H1 (cell line): ENCODE results near the gene POFUT2. TPM values are rescaled to one million over a fixed set of nuclear protein-coding genes. Genes with fewer than 3 reads are reported as not detected.

Experiments
- CTCF ChIA-PET: fragments of 300-600 bp; sonication (Branson Sonifier 250); formaldehyde crosslinking; loops from one replicate; lab custom pipeline; 2021; ENCODE audit not compliant: partially characterized antibody; lab: Charles Lee
- POLR2A ChIA-PET: fragments of 300-600 bp; sonication (Branson Sonifier 250); formaldehyde crosslinking; loops from one replicate; lab custom pipeline; 2021; ENCODE audit warnings: inconsistent platforms; ENCODE audit not compliant: partially characterized antibody; lab: Charles Lee
- DNase-seq, 2 experiments: peaks; one replicate each; pipeline versions ENCODE4 v3.0.0 to v3.0.0-alpha.2; 2010 to 2022; ENCODE audit warnings: low spot score in 2 of 2, low read depth in 1 of 2, mixed read lengths in 1 of 2
- FAIRE-seq: peaks from 2 replicates; lab custom pipeline; 2011; peaks lifted over from hg19 to GRCh38; lab: Jason Lieb, UNC
- H2AFZ ChIP-seq: 2 replicates; pipeline ENCODE4 v1.8.1; 2012; ENCODE audit warnings: low read length, inconsistent platforms
- H2AK5ac ChIP-seq: 2 replicates; pipeline ENCODE4 v1.6.1; 2013; ENCODE audit warnings: low read depth, low read length
- H2BK120ac ChIP-seq: replicated peaks from 2 replicates; pipeline ENCODE3; 2013; ENCODE audit warnings: low read depth, low read length, inconsistent platforms
- H2BK12ac ChIP-seq: 2 replicates; pipeline ENCODE4 v1.6.1; 2013; ENCODE audit warnings: low read depth, low read length
- H2BK15ac ChIP-seq: 2 replicates; pipeline ENCODE4 v1.6.1; 2013; ENCODE audit warnings: low read length
- H2BK20ac ChIP-seq: 2 replicates; pipeline ENCODE4 v1.6.1; 2013; ENCODE audit warnings: low read length
- H2BK5ac ChIP-seq: 2 replicates; pipeline ENCODE4 v1.6.1; 2013; ENCODE audit warnings: low read depth, low read length
- H3K14ac ChIP-seq: 2 replicates; pipeline ENCODE4 v1.6.1; 2013; ENCODE audit warnings: inconsistent platforms; ENCODE audit not compliant: insufficient read length
- H3K18ac ChIP-seq: 2 replicates; pipeline ENCODE4 v1.6.1; 2013; ENCODE audit warnings: low read length; ENCODE audit errors: extremely low read depth
- H3K23ac ChIP-seq: 2 replicates; pipeline ENCODE4 v1.6.1; 2013; ENCODE audit warnings: inconsistent platforms; ENCODE audit not compliant: insufficient read length
- H3K23me2 ChIP-seq: 2 replicates; pipeline ENCODE4 v1.6.1; 2013; ENCODE audit warnings: low read depth, low read length
- H3K27ac ChIP-seq: 2 replicates; pipeline ENCODE4 v1.6.1; 2011; ENCODE audit warnings: low read depth, low read length, inconsistent platforms
- H3K27me3 ChIP-seq, 4 experiments: replicated peaks in 1 of 4; 1 replicate in 1 of 4; 2 replicates in 3 of 4; pipeline versions ENCODE4 v1.6.1 to v1.8.1; 2011 to 2013; ENCODE audit warnings: low read length in 3 of 4, mild to moderate bottlenecking in 3 of 4, inconsistent platforms in 2 of 4, mixed read lengths in 2 of 4, moderate library complexity in 1 of 4; ENCODE audit not compliant: control insufficient read depth in 3 of 4, insufficient read depth in 3 of 4; ENCODE audit errors: extremely low read depth in 1 of 4
- H3K36me3 ChIP-seq, 4 experiments: 2 replicates each; pipeline versions ENCODE4 v1.6.1 to v1.8.1; 2011 to 2013; ENCODE audit warnings: mild to moderate bottlenecking in 4 of 4, low read length in 3 of 4, moderate library complexity in 2 of 4, control low read depth in 1 of 4, inconsistent platforms in 1 of 4; ENCODE audit not compliant: insufficient read depth in 4 of 4, control insufficient read depth in 2 of 4
- H3K4ac ChIP-seq: replicated peaks from 2 replicates; pipeline ENCODE3; 2013; ENCODE audit warnings: low read length, low read depth, mixed read lengths, inconsistent platforms; ENCODE audit not compliant: insufficient read length
- H3K4me1 ChIP-seq, 4 experiments: replicated peaks in 1 of 4; 1 replicate in 1 of 4; 2 replicates in 3 of 4; pipeline versions ENCODE4 v1.6.1 to v1.8.1; 2011 to 2013; ENCODE audit warnings: low read length in 3 of 4, inconsistent platforms in 2 of 4, mixed read lengths in 1 of 4; ENCODE audit not compliant: insufficient read depth in 4 of 4, control insufficient read depth in 3 of 4
- H3K4me2 ChIP-seq, 2 experiments: 2 replicates each; pipeline versions ENCODE4 v1.6.1 to v1.8.1; 2011 to 2013; ENCODE audit warnings: low read depth in 2 of 2, low read length in 2 of 2, control low read depth in 1 of 2, inconsistent platforms in 1 of 2, mild to moderate bottlenecking in 1 of 2; ENCODE audit not compliant: insufficient read depth in 1 of 2
- H3K4me3 ChIP-seq, 4 experiments: fragments of 200-600, 300-600 bp in 1 of 4; sonication (generic), shearing (Covaris generic), sonication (Bioruptor Twin) in 1 of 4; 2 replicates each; pipeline versions ENCODE4 v1.5.1 to v1.8.1; 2011 to 2016; ENCODE audit warnings: low read length in 4 of 4, low read depth in 3 of 4, control low read depth in 2 of 4, inconsistent platforms in 2 of 4, mild to moderate bottlenecking in 2 of 4, mixed read lengths in 1 of 4, moderate library complexity in 1 of 4; ENCODE audit not compliant: insufficient read depth in 2 of 4; ENCODE audit errors: extremely low read depth in 1 of 4
- H3K56ac ChIP-seq: replicated peaks from 2 replicates; pipeline ENCODE3; 2013; ENCODE audit warnings: low read depth, mild to moderate bottlenecking, mixed read lengths, low read length, inconsistent platforms; ENCODE audit not compliant: insufficient read length
- H3K79me1 ChIP-seq: 2 replicates; pipeline ENCODE4 v1.6.1; 2013; ENCODE audit warnings: low read depth, low read length, control low read depth
- H3K79me2 ChIP-seq, 2 experiments: 2 replicates each; pipeline versions ENCODE4 v1.6.1 to v1.8.1; 2012 to 2013; ENCODE audit warnings: low read length in 2 of 2, mild to moderate bottlenecking in 2 of 2, inconsistent platforms in 1 of 2; ENCODE audit not compliant: insufficient read depth in 2 of 2, control insufficient read depth in 1 of 2
- H3K9ac ChIP-seq, 4 experiments: replicated peaks in 1 of 4; 1 replicate in 1 of 4; 2 replicates in 3 of 4; pipeline versions ENCODE4 v1.6.1 to v1.8.1; 2011 to 2013; ENCODE audit warnings: low read depth in 3 of 4, low read length in 3 of 4, control low read depth in 2 of 4, mild to moderate bottlenecking in 2 of 4, moderate library complexity in 2 of 4, inconsistent platforms in 1 of 4; ENCODE audit errors: extremely low read depth in 1 of 4
- H3K9me3 ChIP-seq, 2 experiments: 2 replicates each; pipeline versions ENCODE4 v1.6.1 to v1.8.1; 2012 to 2013; ENCODE audit warnings: mild to moderate bottlenecking in 2 of 2, moderate library complexity in 2 of 2, control low read depth in 1 of 2, inconsistent platforms in 1 of 2, low read depth in 1 of 2, low read length in 1 of 2, mixed read lengths in 1 of 2; ENCODE audit not compliant: insufficient read depth in 2 of 2
- H4K20me1 ChIP-seq, 2 experiments: replicated peaks in 1 of 2; 2 replicates each; pipeline versions ENCODE3 to v1.8.1; 2011 to 2013; ENCODE audit warnings: inconsistent platforms in 2 of 2, low read length in 2 of 2, mild to moderate bottlenecking in 1 of 2; ENCODE audit not compliant: insufficient read depth in 2 of 2, control insufficient read depth in 1 of 2
- H4K5ac ChIP-seq: 2 replicates; pipeline ENCODE4 v1.6.1; 2013; ENCODE audit warnings: low read length, low read depth, mixed read lengths, inconsistent platforms; ENCODE audit not compliant: insufficient read length
- H4K8ac ChIP-seq: 2 replicates; pipeline ENCODE4 v1.8.0; 2013; ENCODE audit warnings: mild to moderate bottlenecking, moderate library complexity, low read length, inconsistent platforms; ENCODE audit not compliant: insufficient read depth; ENCODE audit errors: extremely low read depth
- H4K91ac ChIP-seq: replicated peaks from 2 replicates; pipeline ENCODE3; 2013; ENCODE audit warnings: low read length, mixed read lengths, inconsistent platforms; ENCODE audit not compliant: insufficient read length
- WGBS, 2 experiments: shearing (Covaris generic) in 1 of 2; methylation state at CpG; one replicate each; pipeline versions ENCODE4 v1.1.6 to v1.1.7; 2013 to 2015; ENCODE audit warnings: low lambda C conversion rate in 2 of 2, mixed read lengths in 2 of 2, inconsistent platforms in 1 of 2, low coverage in 1 of 2, missing lambda C conversion rate in 1 of 2; ENCODE audit not compliant: insufficient replicate concordance in 2 of 2, insufficient coverage in 1 of 2, insufficient read length in 1 of 2; ENCODE audit errors: extremely low coverage in 1 of 2, missing lambda C conversion rate in 1 of 2; 5-methylcytosine and 5-hydroxymethylcytosine counted together
- polyA plus RNA-seq, 7 experiments: library from polyadenylated mRNA; depleted of rRNA in 3 of 7; stranded (reverse) in 5 of 7; unstranded in 2 of 7; fragments of >200 nt in 5 of 7; fragments of 200-250 nt in 2 of 7; gene quantifications; 1 replicate in 5 of 7; 2 replicates in 1 of 7; 4 replicates in 1 of 7; pipeline versions ENCODE4 v1.2.1 to v1.2.3, GENCODE V29; 2011 to 2013; ENCODE audit warnings: missing spikeins in 2 of 7, mixed read lengths in 2 of 7
- total RNA-seq: library from RNA; stranded (reverse); fragmentation: NEBNext Ultra II Directional; extraction: Animal tissue kit (Norgen Biotek cat#: 25700); gene quantifications from 2 replicates; pipeline ENCODE4 v1.2.1, GENCODE V29; 2021
- TF ChIP-seq, protein P1 (sequence below), 3 experiments: IDR thresholded peaks; 1 replicate in 2 of 3; 2 replicates in 1 of 3; pipeline versions ENCODE4 v1.5.1 to v1.6.1; 2011; ENCODE audit warnings: low read length in 3 of 3, mild to moderate bottlenecking in 3 of 3, inconsistent platforms in 2 of 3, low read depth in 1 of 3, moderate library complexity in 1 of 3; ENCODE audit not compliant: insufficient read depth in 1 of 3; ENCODE audit errors: control extremely low read depth in 1 of 3

POFUT2 gene
- total and polyA plus RNA-seq, 2 of the 8 experiments (the other 6 are each of a cell fraction or from before 2014, with no cell fraction given): 13.7 to 32.1 TPM

DNA sequence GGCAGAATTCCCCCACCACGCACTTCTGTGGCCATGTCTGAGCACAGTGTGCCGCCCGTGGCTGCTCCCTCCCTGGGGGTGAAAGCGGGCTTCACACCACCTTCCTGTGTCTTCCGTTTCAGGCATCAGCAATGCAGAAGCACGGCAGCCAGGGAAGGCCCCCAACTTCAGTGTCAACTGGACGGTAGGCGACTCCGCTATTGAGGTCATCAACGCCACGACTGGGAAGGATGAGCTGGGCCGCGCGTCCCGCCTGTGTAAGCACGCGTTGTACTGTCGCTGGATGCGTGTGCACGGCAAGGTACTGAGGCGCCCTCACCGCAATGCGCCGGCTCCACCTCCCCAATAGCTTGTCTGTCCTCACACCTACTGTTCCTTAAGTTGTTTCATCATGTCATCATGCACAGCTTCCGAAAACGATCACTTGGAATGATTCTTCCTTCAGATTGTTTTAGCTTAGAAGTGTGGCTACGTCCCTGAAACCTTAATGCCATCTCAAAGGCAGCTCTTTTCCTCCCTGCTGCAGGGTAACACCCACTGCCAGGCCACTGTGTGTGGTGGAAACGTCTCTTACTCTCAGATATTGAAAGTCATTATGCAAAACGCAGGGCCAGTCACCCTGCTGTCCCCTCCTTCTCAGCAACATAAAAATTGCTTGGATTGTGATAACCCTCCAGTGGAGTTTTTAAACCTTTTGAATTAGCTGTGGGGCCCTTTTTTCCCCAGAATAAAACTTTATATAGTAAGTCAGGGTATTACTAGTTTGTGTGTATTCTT lies 66.8 kb downstream of the POFUT2 start:
- no peak overlapping the region for H3K9ac ChIP-seq
- no peaks in the 10 kb centered on the region for H3K36me3 ChIP-seq
- no peak overlapping the region for H2BK15ac ChIP-seq
- CTCF ChIA-PET: interaction anchor here (1.1 to 2.0 kb wide), 2 partner anchors 10 to 84 kb away, joined by 4 to 8 read pairs; no protein-coding TSS in a partner anchor
- H3K56ac ChIP-seq: no peak overlapping the region
- no peak overlapping the region for H3K27ac ChIP-seq
- H3K4me1 ChIP-seq: peaks cover 0 to 3% (median 0%) of the 10 kb centered on the region in 4 experiments; a peak in 1 of 7 replicates
- H3K27me3 ChIP-seq: no peaks in the 10 kb centered on the region
- H2BK120ac ChIP-seq: no peak overlapping the region
- no peak overlapping the region for H3K4me2 ChIP-seq
- no peak overlapping the region; the same call in 1 of the 2 replicates for H2BK5ac ChIP-seq
- H3K79me1 ChIP-seq: no peaks in the 10 kb centered on the region
- H4K5ac ChIP-seq: no peak overlapping the region
- no peak overlapping the region for H3K14ac ChIP-seq
- H3K23me2 ChIP-seq: no peaks in the 10 kb centered on the region
- H2BK20ac ChIP-seq: no peak overlapping the region
- DNase-seq (no peak), FAIRE-seq (no peak)
- no peak overlapping the region for H3K4ac ChIP-seq
- H2AFZ ChIP-seq: no peak overlapping the region
- POLR2A ChIA-PET: no interaction called here
- TF ChIP-seq, protein P1, sequence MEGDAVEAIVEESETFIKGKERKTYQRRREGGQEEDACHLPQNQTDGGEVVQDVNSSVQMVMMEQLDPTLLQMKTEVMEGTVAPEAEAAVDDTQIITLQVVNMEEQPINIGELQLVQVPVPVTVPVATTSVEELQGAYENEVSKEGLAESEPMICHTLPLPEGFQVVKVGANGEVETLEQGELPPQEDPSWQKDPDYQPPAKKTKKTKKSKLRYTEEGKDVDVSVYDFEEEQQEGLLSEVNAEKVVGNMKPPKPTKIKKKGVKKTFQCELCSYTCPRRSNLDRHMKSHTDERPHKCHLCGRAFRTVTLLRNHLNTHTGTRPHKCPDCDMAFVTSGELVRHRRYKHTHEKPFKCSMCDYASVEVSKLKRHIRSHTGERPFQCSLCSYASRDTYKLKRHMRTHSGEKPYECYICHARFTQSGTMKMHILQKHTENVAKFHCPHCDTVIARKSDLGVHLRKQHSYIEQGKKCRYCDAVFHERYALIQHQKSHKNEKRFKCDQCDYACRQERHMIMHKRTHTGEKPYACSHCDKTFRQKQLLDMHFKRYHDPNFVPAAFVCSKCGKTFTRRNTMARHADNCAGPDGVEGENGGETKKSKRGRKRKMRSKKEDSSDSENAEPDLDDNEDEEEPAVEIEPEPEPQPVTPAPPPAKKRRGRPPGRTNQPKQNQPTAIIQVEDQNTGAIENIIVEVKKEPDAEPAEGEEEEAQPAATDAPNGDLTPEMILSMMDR (IDR thresholded peaks at IDR 0.05; ENCODE audit: control extremely low read depth in 1 of 3, insufficient read depth in 1 of 3, low read depth in 1 of 3, low read length in 3 of 3): no peak
- TF ChIP-seq, all 59 proteins: peak for 0
- Histone ChIP-seq H4K91ac (no peak overlapping the region), H3K23ac (no peak overlapping the region), H3K4me3 (no peak overlapping the region), H3K79me2 (no peaks in the 10 kb centered on the region), H4K20me1 (no peaks in the 10 kb centered on the region), H2BK12ac (no peak overlapping the region), H4K8ac (no peak overlapping the region; the same call in 1 of the 2 replicates), H2AK5ac (no peak overlapping the region), H3K18ac (no peak overlapping the region), H3K9me3 (0 out of 4 replicates have a peak, but pooled peaks cover 0 to 3% of the 10 kb centered on the region in 2 experiments)
- WGBS, 2 experiments: 96% methylated on average over 29 of the region's 29 CpGs; no CpG with 5 or more reads in 1 of the 2 experiments
